GM12878 (cell line): ENCODE results near the gene PDIA5.

Experiments
- BHLHE40 ChIP-seq, 2 experiments: fragments of 450-650 bp in 1 of 2; IDR thresholded peaks; 2 replicates each; pipeline ENCODE4 v1.6.1; 2011 to 2017; ENCODE audit warnings: low read depth in 2 of 2, borderline replicate concordance in 1 of 2, improper control_type of control experiment in 1 of 2, low read length in 1 of 2, mild to moderate bottlenecking in 1 of 2
- CBX5 ChIP-seq: sonication (generic); IDR thresholded peaks from 2 replicates; pipeline ENCODE4 v1.6.1; 2016; ENCODE audit warnings: low read depth, moderate library complexity, mild to moderate bottlenecking, inconsistent platforms
- CREB1 ChIP-seq: IDR thresholded peaks from 2 replicates; pipeline ENCODE4 v1.6.1; 2012; ENCODE audit warnings: low read depth, mild to moderate bottlenecking, inconsistent platforms
- CTCF ChIP-seq, 3 experiments: IDR thresholded peaks in 2 of 3; conservative IDR thresholded peaks in 1 of 3; 2 replicates each; pipeline ENCODE4 v1.5.1; 2011; ENCODE audit warnings: low read depth in 3 of 3, low read length in 3 of 3, mild to moderate bottlenecking in 3 of 3, control low read depth in 2 of 3, moderate library complexity in 2 of 3, inconsistent platforms in 1 of 3, mixed read lengths in 1 of 3; ENCODE audit not compliant: control insufficient read depth in 2 of 3, insufficient read depth in 1 of 3; ENCODE audit errors: extremely low read depth in 1 of 3
- EZH2 ChIP-seq: IDR thresholded peaks from 2 replicates; pipeline ENCODE4 v1.6.1; 2012; ENCODE audit warnings: low read depth, mild to moderate bottlenecking, control low read depth, inconsistent platforms, low read length, borderline replicate concordance; ENCODE audit not compliant: control insufficient read depth
- FOXM1 ChIP-seq: IDR thresholded peaks from 2 replicates; pipeline ENCODE4 v1.6.1; 2012; ENCODE audit warnings: low read depth, mild to moderate bottlenecking, inconsistent platforms, low read length, moderate library complexity
- IKZF1 ChIP-seq: fragments of 450-650 bp; conservative IDR thresholded peaks from 2 replicates; pipeline ENCODE4 v1.6.1; 2017; ENCODE audit warnings: antibody characterized with exemption, mild to moderate bottlenecking
- IKZF2 ChIP-seq, 2 experiments: fragments of 450-650 bp; IDR thresholded peaks; 2 replicates each; pipeline ENCODE4 v1.6.1; 2017; ENCODE audit warnings: mild to moderate bottlenecking in 2 of 2, moderate library complexity in 2 of 2
- NFIC ChIP-seq: IDR thresholded peaks from 2 replicates; pipeline ENCODE4 v1.6.1; 2012; ENCODE audit warnings: low read depth, mild to moderate bottlenecking, inconsistent platforms, low read length, moderate library complexity
- POLR2A ChIP-seq: IDR thresholded peaks from 2 replicates; pipeline ENCODE4 v1.6.1; 2011; ENCODE audit warnings: low read depth, mild to moderate bottlenecking, low read length
- RELA ChIP-seq: fragments of 450-650 bp; IDR thresholded peaks from 2 replicates; pipeline ENCODE4 v1.8.0; 2014; ENCODE audit warnings: borderline replicate concordance; ENCODE audit not compliant: partially characterized antibody
- SIN3A ChIP-seq: IDR thresholded peaks from 2 replicates; pipeline ENCODE4 v1.6.1; 2012; ENCODE audit warnings: low read depth, low read length, improper control_type of control experiment
- SP1 ChIP-seq: IDR thresholded peaks from one replicate; pipeline ENCODE4 v1.6.1; 2011; ENCODE audit warnings: low read depth, low read length

- no peak for TF ChIP-seq RELA
- no peak for TF ChIP-seq POLR2A
- TF ChIP-seq CTCF (IDR thresholded peaks at IDR 0.05 in 2 of 3, conservative IDR thresholded peaks at IDR 0.05 in 1 of 3; ENCODE audit: control insufficient read depth in 2 of 3, extremely low read depth in 1 of 3, insufficient read depth in 1 of 3, low read depth in 3 of 3, low read length in 3 of 3), result no peak
- no peak for TF ChIP-seq CBX5
- TF ChIP-seq EZH2, result no peak
- TF ChIP-seq IKZF1, result no peak
- TF ChIP-seq SIN3A, result no peak
- no peak for TF ChIP-seq SP1
- no peak for TF ChIP-seq NFIC
- TF ChIP-seq FOXM1, result no peak
- no peak for TF ChIP-seq BHLHE40 (IDR thresholded peaks at IDR 0.05; ENCODE audit: borderline replicate concordance in 1 of 2, low read depth in 2 of 2, low read length in 1 of 2)
- no peak for TF ChIP-seq CREB1
- no peak for TF ChIP-seq IKZF2 (IDR thresholded peaks at IDR 0.05)
Measured at GRCh38 chr3:123068601-123069381, 2.0 kb downstream of the PDIA5 start.
